T47D (cell line): ENCODE measurements around the gene NAT14.

Experiments
- DNase-seq, 2 experiments: peaks; one replicate each; pipeline versions ENCODE4 v3.0.0 to v3.0.0-alpha.2; 2011 to 2012; ENCODE audit warnings: low read depth in 1 of 2, low spot score in 1 of 2
- JUND ChIP-seq: IDR thresholded peaks from 2 replicates; pipeline ENCODE4 v1.6.1; 2012; ENCODE audit warnings: low read depth
- in situ Hi-C: cut with HindIII; loops from 2 replicates; pipeline ENCODE4 v1.10.0; 2016; ENCODE audit warnings: low sequenced_read_pairs, low pct_unique_long_range_greater_than_20kb

NAT14 gene

GRCh38 chr19:55481148-55481793, 3.7 kb upstream of the NAT14 start:
- no peak for DNase-seq
- in situ Hi-C loops = no loop called here
- TF ChIP-seq JUND = no peak

GRCh38 chr19:55481794-55482155, 3.2 kb upstream of the NAT14 start:
- in situ Hi-C loops = no loop called here

GRCh38 chr19:55482156-55482961, 2.6 kb upstream of the NAT14 start:
- in situ Hi-C loops = no loop called here
- DNase-seq = no peak
- no peak for TF ChIP-seq JUND

More at GRCh38 chr19:55481794-55482155, 3.2 kb upstream of the NAT14 start:
- no peak for TF ChIP-seq JUND
- DNase-seq = no peak

- TF ChIP-seq JUND = no peak
- no peak for DNase-seq
- in situ Hi-C loops = no loop called here
Measured at GRCh38 chr19:55482967-55483705, 1.9 kb upstream of the NAT14 start.

DNA sequence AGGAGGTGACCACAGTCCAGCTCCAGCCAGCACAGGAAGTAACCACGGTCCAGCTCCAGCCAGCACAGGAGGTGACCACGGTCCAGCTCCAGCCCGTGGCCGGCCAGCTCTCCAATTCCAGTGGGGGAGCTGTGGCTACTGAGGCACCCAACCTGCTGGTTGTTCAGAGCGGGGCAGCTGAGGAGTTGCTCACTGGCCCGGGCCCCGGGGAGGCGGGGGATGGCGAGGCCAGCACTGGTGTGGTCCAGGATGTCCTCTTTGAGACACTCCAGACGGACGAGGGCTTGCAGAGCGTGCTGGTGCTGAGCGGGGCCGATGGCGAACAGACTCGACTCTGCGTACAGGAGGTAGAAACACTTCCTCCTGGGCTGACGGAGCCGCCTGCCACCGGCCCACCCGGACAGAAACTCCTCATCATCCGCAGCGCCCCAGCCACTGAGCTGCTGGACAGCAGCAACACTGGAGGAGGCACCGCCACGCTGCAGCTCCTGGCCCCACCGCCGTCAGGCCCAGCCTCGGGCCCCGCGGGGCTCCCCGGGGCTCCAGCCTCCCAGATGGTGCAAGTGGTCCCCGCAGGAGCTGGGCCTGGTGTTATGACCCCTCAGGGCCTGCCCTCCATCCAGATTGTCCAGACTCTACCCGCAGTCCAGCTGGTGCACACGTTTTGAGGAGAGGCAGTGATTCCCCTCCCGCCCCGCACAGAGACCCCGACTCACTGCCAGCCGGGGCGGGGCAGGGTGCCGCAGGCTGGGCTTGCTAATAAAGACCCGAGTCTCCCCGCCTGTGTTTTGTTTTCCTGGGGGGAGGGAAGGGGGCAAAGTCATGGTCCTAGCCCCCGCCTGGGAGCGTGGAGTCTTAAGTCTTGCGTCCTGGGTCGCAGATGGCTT, 1.0 kb upstream of the NAT14 start:
- in situ Hi-C loops = no loop called here
- TF ChIP-seq JUND = no peak
- no peak for DNase-seq

DNA sequence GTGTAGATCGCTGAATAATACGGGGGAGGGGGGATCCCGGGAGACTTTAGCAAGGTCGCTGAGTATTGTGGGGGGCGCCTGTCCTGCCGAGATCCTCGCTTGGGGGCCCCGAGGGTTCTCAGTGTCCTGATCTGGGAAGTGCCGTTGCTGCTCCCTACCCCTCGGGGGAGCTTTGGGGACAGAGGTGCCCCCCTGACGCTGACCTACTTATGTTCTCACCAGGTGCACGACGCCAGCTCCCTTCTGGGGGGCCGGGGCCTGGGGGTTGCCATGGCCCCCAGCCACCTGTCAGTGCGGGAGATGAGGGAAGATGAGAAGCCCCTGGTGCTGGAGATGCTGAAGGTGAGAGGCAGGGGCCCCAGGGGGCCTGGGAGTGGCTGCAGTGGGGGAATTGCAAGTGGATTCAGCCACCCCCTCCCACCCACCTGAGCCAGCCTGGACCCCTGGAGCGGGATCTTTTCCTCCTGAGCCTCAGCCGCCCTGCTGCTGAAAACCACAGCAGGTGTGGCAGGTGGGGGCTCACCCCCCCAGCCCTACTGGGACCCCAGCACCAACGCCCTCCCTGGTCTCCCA, 537 bp downstream of the NAT14 start:
- no peak for TF ChIP-seq JUND
- in situ Hi-C loops = no loop called here
- no peak for DNase-seq

DNA sequence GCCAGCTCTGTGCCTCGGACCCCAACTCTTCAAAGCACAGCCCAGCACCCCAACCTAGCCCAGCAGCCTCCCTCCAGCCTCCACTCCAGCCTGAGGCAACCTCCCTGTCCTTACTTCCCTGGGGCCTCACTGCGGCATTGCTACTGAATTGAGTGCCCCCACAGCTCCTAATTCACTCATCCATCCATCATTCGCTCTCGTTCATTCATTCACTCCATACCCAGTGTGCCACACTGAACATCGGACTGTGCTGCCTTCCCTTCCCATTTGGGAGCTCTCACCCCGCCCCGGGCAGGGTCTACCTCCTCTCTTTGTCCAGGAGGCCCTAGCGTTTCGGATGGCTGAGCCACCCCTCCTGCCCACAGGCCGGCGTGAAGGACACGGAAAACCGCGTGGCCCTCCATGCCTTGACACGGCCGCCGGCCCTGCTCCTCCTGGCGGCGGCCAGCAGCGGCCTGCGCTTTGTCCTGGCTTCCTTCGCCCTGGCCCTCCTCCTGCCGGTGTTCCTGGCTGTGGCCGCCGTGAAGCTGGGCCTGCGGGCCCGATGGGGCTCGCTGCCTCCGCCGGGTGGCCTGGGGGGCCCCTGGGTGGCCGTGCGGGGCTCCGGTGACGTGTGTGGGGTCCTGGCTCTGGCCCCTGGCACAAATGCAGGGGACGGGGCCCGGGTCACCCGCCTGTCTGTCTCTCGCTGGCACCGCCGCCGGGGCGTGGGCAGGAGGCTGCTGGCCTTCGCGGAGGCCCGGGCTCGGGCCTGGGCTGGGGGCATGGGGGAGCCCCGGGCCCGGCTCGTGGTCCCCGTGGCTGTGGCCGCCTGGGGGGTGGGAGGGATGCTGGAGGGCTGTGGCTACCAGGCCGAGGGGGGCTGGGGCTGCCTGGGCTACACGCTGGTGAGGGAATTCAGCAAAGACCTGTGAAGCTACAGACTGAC, 1.3 kb downstream of the NAT14 start:
- in situ Hi-C loops = no loop called here
- no peak for DNase-seq
- no peak for TF ChIP-seq JUND

DNA sequence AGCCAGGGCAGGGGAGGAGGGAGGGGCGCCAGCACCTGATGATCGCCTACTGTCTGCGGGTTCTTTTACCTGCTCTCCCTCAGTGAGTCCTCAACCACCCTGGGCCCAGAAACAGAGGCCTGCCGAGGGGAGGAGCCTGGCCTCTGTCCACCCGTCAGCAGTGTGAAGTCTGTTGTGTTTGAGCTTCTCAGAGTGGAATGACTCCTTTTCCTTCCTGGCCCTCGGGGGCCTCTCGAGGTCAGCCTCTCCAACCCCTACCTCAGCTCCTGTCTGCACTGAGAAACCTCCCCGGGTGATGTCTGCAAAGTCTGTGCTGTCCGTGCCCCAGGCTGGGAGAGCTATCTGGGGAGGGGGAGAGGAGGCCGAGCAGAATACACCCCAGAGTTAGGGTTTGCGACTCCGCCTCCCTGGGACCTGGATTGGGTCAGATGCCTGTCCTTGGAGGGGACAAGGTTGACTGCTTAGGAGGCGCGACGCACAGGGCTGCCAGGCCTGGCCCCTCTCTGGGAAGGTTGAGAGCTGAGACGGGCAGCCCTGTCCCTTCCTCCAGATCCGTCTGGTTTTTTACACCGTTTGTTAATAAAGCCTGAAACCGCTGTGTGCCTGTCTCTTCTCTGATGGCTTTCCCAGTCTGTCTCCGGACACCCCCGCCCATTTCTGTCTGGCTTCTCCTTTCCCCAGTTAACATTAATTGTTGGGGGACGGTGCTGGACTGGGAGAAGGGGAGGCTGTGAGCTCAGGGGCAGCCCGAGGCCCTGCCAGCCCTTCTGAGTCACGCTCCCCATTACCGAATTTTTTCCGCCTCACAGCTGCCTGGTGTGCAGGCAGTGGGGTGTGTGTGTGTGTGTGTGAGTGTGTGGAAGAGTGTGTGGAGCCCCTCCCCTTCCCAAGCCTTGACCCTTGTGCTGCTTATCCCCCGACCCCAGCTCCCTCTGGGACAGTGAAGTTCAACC, 2.3 kb downstream of the NAT14 start:
- DNase-seq = peak; percentile 55 to 69
- in situ Hi-C loops = no loop called here
- TF ChIP-seq JUND = no peak

- no peak for DNase-seq
- TF ChIP-seq JUND = no peak
- in situ Hi-C loops = no loop called here
Measured at GRCh38 chr19:55487924-55488687, 3.1 kb downstream of the NAT14 start, which contains the start of gene SSC5D. Gene SSC5D, plus strand, starts transcription at chr19:55488436. Its CDS starts 154 bp downstream, at chr19:55488590.
